Mammary epithelial cell (primary cell): Measurements from ENCODE around the gene PTPRG.

Experiments
- EZH2 ChIP-seq: IDR thresholded peaks from 2 replicates; pipeline ENCODE4 v1.6.1; 2012; ENCODE audit warnings: low read length, inconsistent platforms, borderline replicate concordance
- TF ChIP-seq, protein P1 (sequence below), 2 donors: IDR thresholded peaks in 1 of 2; conservative IDR thresholded peaks in 1 of 2; 2 replicates each; pipeline ENCODE4 v1.5.1; 2011 to 2012; ENCODE audit warnings: inconsistent platforms in 2 of 2, low read length in 2 of 2, mild to moderate bottlenecking in 2 of 2, control low read depth in 1 of 2, low read depth in 1 of 2; ENCODE audit not compliant: insufficient read depth in 1 of 2; ENCODE audit errors: extremely low read depth in 1 of 2

DNA sequence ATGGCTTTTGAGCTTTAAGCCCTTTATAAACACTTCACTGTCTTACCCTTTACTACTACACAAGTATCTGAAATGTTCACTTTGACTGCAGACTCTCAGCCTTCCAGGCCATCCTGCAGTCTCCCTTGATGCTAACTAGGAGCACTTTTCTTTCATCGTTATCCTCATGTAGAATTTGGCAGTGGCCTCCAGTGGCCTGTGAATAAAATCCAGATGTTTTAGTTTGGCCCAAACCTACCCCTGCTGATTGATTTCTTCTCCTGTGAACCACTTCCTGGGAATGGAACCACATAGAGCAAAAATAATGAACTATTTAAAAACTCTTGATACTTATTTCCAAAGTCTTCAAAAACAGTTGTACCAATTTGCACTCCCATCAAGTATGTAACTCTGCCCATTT lies 540.1 kb downstream of the PTPRG start:
- TF ChIP-seq, protein P1, sequence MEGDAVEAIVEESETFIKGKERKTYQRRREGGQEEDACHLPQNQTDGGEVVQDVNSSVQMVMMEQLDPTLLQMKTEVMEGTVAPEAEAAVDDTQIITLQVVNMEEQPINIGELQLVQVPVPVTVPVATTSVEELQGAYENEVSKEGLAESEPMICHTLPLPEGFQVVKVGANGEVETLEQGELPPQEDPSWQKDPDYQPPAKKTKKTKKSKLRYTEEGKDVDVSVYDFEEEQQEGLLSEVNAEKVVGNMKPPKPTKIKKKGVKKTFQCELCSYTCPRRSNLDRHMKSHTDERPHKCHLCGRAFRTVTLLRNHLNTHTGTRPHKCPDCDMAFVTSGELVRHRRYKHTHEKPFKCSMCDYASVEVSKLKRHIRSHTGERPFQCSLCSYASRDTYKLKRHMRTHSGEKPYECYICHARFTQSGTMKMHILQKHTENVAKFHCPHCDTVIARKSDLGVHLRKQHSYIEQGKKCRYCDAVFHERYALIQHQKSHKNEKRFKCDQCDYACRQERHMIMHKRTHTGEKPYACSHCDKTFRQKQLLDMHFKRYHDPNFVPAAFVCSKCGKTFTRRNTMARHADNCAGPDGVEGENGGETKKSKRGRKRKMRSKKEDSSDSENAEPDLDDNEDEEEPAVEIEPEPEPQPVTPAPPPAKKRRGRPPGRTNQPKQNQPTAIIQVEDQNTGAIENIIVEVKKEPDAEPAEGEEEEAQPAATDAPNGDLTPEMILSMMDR (conservative IDR thresholded peaks at IDR 0.05 in 1 of 2, IDR thresholded peaks at IDR 0.05 in 1 of 2; ENCODE audit: extremely low read depth in 1 of 2, insufficient read depth in 1 of 2, low read depth in 1 of 2, low read length in 2 of 2), result no peak
- no peak for TF ChIP-seq EZH2
